HepG2 (cell line): Measurements from ENCODE around the gene AP4M1. TPM values are rescaled to one million over a fixed set of nuclear protein-coding genes. Genes with fewer than 3 reads are reported as not detected.

ENCODE experiments used
- AGO2 ChIP-seq: fragments of 200-400 bp; formaldehyde crosslinking; optimal IDR thresholded peaks from 2 replicates; pipeline ENCODE3; 2017; ENCODE audit warnings: mild to moderate bottlenecking, low read depth, low read length, moderate library complexity
- ATRX ChIP-seq: sonication (generic); formaldehyde crosslinking; IDR thresholded peaks from 2 replicates; pipeline ENCODE4 v1.4.0; 2020; ENCODE audit warnings: missing genetic modification reagents, borderline replicate concordance
- CAMTA2 ChIP-seq: sonication (generic); formaldehyde crosslinking; IDR thresholded peaks from 2 replicates; pipeline ENCODE4 v1.4.0; 2020; ENCODE audit warnings: mild to moderate bottlenecking, missing genetic modification reagents, borderline replicate concordance
- CC2D1A ChIP-seq: sonication (generic); formaldehyde crosslinking; IDR thresholded peaks from 2 replicates; pipeline ENCODE4 v1.8.1; 2023; ENCODE audit warnings: mild to moderate bottlenecking, missing genetic modification reagents
- GATAD2A ChIP-seq: IDR thresholded peaks from 2 replicates; pipeline ENCODE4 v1.6.1; 2016
- GZF1 ChIP-seq: sonication (generic); formaldehyde crosslinking; IDR thresholded peaks from 2 replicates; pipeline ENCODE4 v1.5.1; 2020; ENCODE audit warnings: mild to moderate bottlenecking, missing genetic modification reagents
- HOXA7 ChIP-seq: sonication (generic); formaldehyde crosslinking; IDR thresholded peaks from 2 replicates; pipeline ENCODE4 v1.8.1; 2022; ENCODE audit warnings: mild to moderate bottlenecking, missing genetic modification reagents, moderate library complexity
- KLF6 ChIP-seq: IDR thresholded peaks from 2 replicates; pipeline ENCODE4 v1.8.0; 2016; ENCODE audit warnings: missing biosample characterization, missing genetic modification reagents
- MATR3 ChIP-seq: sonication (generic); formaldehyde crosslinking; IDR thresholded peaks from 2 replicates; pipeline ENCODE4 v1.4.0; 2020; ENCODE audit warnings: missing genetic modification reagents
- PTBP1 ChIP-seq: fragments of 200-400 bp; formaldehyde crosslinking; IDR thresholded peaks from 2 replicates; pipeline ENCODE4 v1.6.1; 2018; ENCODE audit warnings: low read length, low read depth; ENCODE audit not compliant: poor library complexity, severe bottlenecking
- RAD21 ChIP-seq: fragments of 450-650 bp; formaldehyde crosslinking; IDR thresholded peaks from 2 replicates; pipeline ENCODE4 v1.5.0; 2020; ENCODE audit warnings: mild to moderate bottlenecking
- SP1 ChIP-seq, 2 experiments: fragments of 450-650 bp in 1 of 2; sonication (generic) in 1 of 2; formaldehyde crosslinking in 1 of 2; IDR thresholded peaks; 2 replicates each; pipeline versions ENCODE4 v1.4.0 to v1.6.1; 2016 to 2020; ENCODE audit warnings: missing genetic modification reagents in 1 of 2
- TBP ChIP-seq: sonication (generic); formaldehyde crosslinking; IDR thresholded peaks from 2 replicates; pipeline ENCODE4 v1.5.0; 2020; ENCODE audit warnings: missing genetic modification reagents
- U2AF1 ChIP-seq: fragments of 200-400 bp; formaldehyde crosslinking; optimal IDR thresholded peaks from 2 replicates; pipeline ENCODE3; 2017; ENCODE audit warnings: mild to moderate bottlenecking, low read depth, low read length
- ZKSCAN1 ChIP-seq: fragments of 150-350 bp; IDR thresholded peaks from 2 replicates; pipeline ENCODE4 v1.6.1; 2014; ENCODE audit warnings: low read length
- ZNF136 ChIP-seq: sonication (generic); formaldehyde crosslinking; IDR thresholded peaks from 2 replicates; pipeline ENCODE4 v1.8.1; 2022; ENCODE audit warnings: low read depth, mild to moderate bottlenecking, moderate library complexity, missing genetic modification reagents
- ZNF3 ChIP-seq: IDR thresholded peaks from 2 replicates; pipeline ENCODE4 v1.7.0; 2017; ENCODE audit warnings: inconsistent platforms
- ZNF431 ChIP-seq: sonication (generic); formaldehyde crosslinking; IDR thresholded peaks from 2 replicates; pipeline ENCODE4 v1.9.0; 2022; ENCODE audit warnings: missing genetic modification reagents, low read depth, mild to moderate bottlenecking, borderline replicate concordance
- ZNF44 ChIP-seq: sonication (generic); formaldehyde crosslinking; IDR thresholded peaks from 2 replicates; pipeline ENCODE4 v1.5.1; 2020; ENCODE audit warnings: mild to moderate bottlenecking, missing genetic modification reagents
- ZNF607 ChIP-seq: sonication (generic); formaldehyde crosslinking; IDR thresholded peaks from 2 replicates; pipeline ENCODE4 v1.5.1; 2020; ENCODE audit warnings: missing genetic modification reagents, mild to moderate bottlenecking, borderline replicate concordance
- ZNF644 ChIP-seq: IDR thresholded peaks from 2 replicates; pipeline ENCODE4 v1.6.1; 2016; ENCODE audit warnings: low read depth
- polyA plus RNA-seq, 8 experiments: library from polyadenylated mRNA; depleted of rRNA in 3 of 8; stranded (reverse) in 7 of 8; unstranded in 1 of 8; fragments of >200 nt; fragmentation: Illumina TruSeq in 4 of 8; extraction: Trizol in 4 of 8; gene quantifications; 2 replicates each; pipeline versions ENCODE4 v1.2.1 to v1.2.3, GENCODE V29; 2011 to 2016; ENCODE audit warnings: low read depth in 4 of 8, missing spikeins in 1 of 8, mixed read lengths in 1 of 8; ENCODE audit not compliant: insufficient read depth in 1 of 8
- total RNA-seq, 5 experiments: library from RNA; depleted of rRNA; stranded (reverse); fragments of >200 nt; fragmentation: Illumina TruSeq; extraction: Trizol; gene quantifications; 2 replicates each; pipeline ENCODE4 v1.2.3, GENCODE V29; 2016; ENCODE audit warnings: low read depth in 1 of 5
- TF ChIP-seq, protein P1 (sequence below): sonication (generic); formaldehyde crosslinking; IDR thresholded peaks from 2 replicates; pipeline ENCODE4 v1.4.0; 2020; ENCODE audit warnings: missing genetic modification reagents; ENCODE audit errors: not compliant biosample characterization
- TF ChIP-seq, protein P2 (sequence below): sonication (generic); formaldehyde crosslinking; IDR thresholded peaks from 2 replicates; pipeline ENCODE4 v1.4.0; 2020; ENCODE audit warnings: missing genetic modification reagents
- TF ChIP-seq, protein P3 (sequence below): sonication (generic); formaldehyde crosslinking; IDR thresholded peaks from 2 replicates; pipeline ENCODE4 v1.4.0; 2020; ENCODE audit warnings: missing genetic modification reagents, mild to moderate bottlenecking, borderline replicate concordance
- TF ChIP-seq, protein P4 (sequence below): sonication (generic); formaldehyde crosslinking; IDR thresholded peaks from 2 replicates; pipeline ENCODE4 v1.9.0; 2021; ENCODE audit warnings: missing genetic modification reagents, mild to moderate bottlenecking, borderline replicate concordance
- TF ChIP-seq, protein P5 (sequence below): sonication (generic); formaldehyde crosslinking; IDR thresholded peaks from 2 replicates; pipeline ENCODE4 v1.4.0; 2020; ENCODE audit warnings: missing genetic modification reagents, low read depth, mild to moderate bottlenecking, borderline replicate concordance

The AP4M1 gene
- total and polyA plus RNA-seq, 2 of the 13 experiments (the other 11 are each of a cell fraction or from before 2014, with no cell fraction given), result 6.3 to 9.7 TPM

DNA sequence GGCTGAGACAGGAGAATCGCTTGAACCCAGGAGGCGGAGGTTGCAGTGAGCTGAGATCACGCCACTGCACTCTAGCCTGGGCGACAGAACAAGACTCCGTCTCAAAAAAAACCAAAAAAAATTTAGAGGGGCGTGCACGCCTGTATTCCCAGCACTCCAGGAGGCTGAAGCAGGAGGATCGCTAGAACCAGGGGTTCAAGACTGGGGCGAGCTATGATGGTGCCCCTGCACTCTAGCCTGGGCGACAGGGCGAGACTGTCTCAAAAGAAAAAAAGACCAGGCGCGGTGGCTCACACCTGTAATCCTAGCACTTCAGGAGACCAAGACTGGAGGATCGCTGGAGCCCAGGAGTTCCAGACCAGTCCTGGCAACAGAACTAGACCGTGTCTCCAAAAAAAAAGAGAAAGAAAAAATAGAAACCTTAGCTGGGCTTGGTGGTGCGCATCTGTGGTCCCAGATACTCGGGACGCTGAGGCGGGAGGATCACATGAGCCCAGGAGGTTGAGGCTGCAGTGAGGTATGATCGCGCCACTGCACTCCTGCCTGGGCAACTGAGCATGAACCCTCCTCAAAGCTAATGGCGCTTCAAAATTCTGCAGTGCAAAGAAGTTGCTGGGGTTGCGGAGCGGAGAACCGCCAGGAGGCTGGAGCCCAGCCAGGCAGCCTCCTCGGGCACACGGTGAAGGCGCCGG, 24.9 kb downstream of the AP4M1 start (continued):
- no peak for TF ChIP-seq PTBP1
- TF ChIP-seq ZNF431 (CRISPR knock-in tag), result no peak
- TF ChIP-seq CC2D1A (CRISPR knock-in tag), result no peak
- TF ChIP-seq CAMTA2 (CRISPR knock-in tag), result no peak
- no peak for TF ChIP-seq SP1 (IDR thresholded peaks at IDR 0.05)
- TF ChIP-seq SP1 (CRISPR knock-in tag; IDR thresholded peaks at IDR 0.05), result 0 out of 2 replicates have a peak, but pooled peaks have one; percentile 8
- TF ChIP-seq TBP (CRISPR knock-in tag), result no peak
- no peak for TF ChIP-seq ZNF644
- no peak; the same call in 1 of the 2 replicates for TF ChIP-seq KLF6 (CRISPR knock-in tag)
- no peak for TF ChIP-seq GZF1
- peak; percentile 50 for TF ChIP-seq AGO2
- TF ChIP-seq U2AF1, result no peak
- TF ChIP-seq, protein P1, sequence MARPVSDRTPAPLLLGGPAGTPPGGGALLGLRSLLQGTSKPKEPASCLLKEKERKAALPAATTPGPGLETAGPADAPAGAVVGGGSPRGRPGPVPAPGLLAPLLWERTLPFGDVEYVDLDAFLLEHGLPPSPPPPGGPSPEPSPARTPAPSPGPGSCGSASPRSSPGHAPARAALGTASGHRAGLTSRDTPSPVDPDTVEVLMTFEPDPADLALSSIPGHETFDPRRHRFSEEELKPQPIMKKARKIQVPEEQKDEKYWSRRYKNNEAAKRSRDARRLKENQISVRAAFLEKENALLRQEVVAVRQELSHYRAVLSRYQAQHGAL (CRISPR knock-in tag), result no peak
- no peak for TF ChIP-seq ATRX (CRISPR knock-in tag)
- no peak for TF ChIP-seq GATAD2A (CRISPR knock-in tag)
- TF ChIP-seq ZNF3 (CRISPR knock-in tag), result no peak
- TF ChIP-seq, protein P2, sequence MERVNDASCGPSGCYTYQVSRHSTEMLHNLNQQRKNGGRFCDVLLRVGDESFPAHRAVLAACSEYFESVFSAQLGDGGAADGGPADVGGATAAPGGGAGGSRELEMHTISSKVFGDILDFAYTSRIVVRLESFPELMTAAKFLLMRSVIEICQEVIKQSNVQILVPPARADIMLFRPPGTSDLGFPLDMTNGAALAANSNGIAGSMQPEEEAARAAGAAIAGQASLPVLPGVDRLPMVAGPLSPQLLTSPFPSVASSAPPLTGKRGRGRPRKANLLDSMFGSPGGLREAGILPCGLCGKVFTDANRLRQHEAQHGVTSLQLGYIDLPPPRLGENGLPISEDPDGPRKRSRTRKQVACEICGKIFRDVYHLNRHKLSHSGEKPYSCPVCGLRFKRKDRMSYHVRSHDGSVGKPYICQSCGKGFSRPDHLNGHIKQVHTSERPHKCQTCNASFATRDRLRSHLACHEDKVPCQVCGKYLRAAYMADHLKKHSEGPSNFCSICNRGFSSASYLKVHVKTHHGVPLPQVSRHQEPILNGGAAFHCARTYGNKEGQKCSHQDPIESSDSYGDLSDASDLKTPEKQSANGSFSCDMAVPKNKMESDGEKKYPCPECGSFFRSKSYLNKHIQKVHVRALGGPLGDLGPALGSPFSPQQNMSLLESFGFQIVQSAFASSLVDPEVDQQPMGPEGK (CRISPR knock-in tag), result no peak
- TF ChIP-seq ZNF607 (CRISPR knock-in tag), result peak; percentile 7; the same call in 1 of the 2 replicates
- TF ChIP-seq HOXA7 (CRISPR knock-in tag), result no peak
- no peak for TF ChIP-seq MATR3 (CRISPR knock-in tag)
- TF ChIP-seq RAD21, result no peak
- TF ChIP-seq, protein P3, sequence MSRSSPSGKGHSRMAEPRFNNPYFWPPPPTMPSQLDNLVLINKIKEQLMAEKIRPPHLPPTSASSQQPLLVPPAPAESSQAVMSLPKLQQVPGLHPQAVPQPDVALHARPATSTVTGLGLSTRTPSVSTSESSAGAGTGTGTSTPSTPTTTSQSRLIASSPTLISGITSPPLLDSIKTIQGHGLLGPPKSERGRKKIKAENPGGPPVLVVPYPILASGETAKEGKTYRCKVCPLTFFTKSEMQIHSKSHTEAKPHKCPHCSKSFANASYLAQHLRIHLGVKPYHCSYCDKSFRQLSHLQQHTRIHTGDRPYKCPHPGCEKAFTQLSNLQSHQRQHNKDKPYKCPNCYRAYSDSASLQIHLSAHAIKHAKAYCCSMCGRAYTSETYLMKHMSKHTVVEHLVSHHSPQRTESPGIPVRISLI (CRISPR knock-in tag), result no peak
- TF ChIP-seq ZNF44 (CRISPR knock-in tag), result no peak; the same call in 1 of the 2 replicates
- TF ChIP-seq, protein P4, sequence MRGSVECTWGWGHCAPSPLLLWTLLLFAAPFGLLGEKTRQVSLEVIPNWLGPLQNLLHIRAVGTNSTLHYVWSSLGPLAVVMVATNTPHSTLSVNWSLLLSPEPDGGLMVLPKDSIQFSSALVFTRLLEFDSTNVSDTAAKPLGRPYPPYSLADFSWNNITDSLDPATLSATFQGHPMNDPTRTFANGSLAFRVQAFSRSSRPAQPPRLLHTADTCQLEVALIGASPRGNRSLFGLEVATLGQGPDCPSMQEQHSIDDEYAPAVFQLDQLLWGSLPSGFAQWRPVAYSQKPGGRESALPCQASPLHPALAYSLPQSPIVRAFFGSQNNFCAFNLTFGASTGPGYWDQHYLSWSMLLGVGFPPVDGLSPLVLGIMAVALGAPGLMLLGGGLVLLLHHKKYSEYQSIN, result no peak
- no peak for TF ChIP-seq ZNF136
- TF ChIP-seq, protein P5, sequence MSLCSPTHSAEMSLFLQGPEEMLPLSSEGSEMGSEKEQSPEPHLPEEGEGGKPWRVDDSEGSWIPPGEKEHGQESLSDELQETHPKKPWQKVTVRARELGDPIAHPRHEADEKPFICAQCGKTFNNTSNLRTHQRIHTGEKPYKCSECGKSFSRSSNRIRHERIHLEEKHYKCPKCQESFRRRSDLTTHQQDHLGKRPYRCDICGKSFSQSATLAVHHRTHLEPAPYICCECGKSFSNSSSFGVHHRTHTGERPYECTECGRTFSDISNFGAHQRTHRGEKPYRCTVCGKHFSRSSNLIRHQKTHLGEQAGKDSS (CRISPR knock-in tag), result no peak
- TF ChIP-seq ZKSCAN1, result no peak
